ENCODE results near the gene KCTD7. TPM values are rescaled to one million over a fixed set of nuclear protein-coding genes. Genes with fewer than 3 reads are reported as not detected.
"Not testable (repeated sequence)": the region's sequence is repeated elsewhere in the genome, so short reads cannot be mapped to it uniquely, and the experiment has no call there.

KCTD7 gene
- polyA plus RNA-seq, 2 of the 4 experiments (the other 2 are of a cell fraction): 9.7 to 10.3 TPM

DNA sequence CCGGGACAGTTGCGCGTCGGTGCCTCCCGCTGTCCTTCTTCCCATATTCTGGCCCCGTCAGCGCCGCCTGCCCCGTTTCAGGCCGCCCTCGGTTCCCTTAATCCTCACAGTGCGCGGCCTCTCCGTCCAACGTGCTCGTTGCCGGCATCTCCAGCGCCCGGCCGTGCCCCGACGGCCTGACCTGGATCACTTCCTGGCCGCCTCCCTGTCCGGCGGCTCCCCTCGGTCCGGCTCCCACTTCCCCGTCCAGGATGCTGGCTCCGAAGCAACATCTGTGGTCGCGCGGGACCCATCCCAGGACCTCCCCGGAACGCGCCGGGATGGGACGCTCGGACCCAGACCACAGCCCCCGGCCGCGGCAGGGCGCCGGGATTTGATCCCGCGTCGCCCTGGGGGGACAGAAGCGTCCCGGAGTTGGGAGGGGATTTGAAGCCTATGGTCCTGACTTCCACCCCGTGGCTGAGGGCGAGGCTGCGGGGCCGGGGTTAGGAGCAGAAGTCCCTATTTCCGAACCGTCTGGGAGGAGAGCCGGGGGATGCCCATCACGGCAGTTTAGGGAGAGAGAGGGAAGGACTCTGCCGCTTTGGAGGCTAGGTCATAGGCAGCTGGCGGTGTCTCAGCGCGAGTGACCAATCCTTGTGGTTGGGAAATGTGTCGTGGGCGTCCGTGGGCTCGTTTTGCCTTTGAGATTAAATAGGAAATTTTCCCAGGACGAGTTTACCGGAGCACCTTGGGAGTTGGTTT is 53.8 kb downstream of the KCTD7 start:
- H3K27ac ChIP-seq: peak overlapping the region; percentile 95
- WGBS (ENCODE audit: missing lambda C conversion rate): 31% methylated on average over 23 of the region's 66 CpGs
- H3K4me1 ChIP-seq: peaks cover 15% of the 10 kb centered on the region; the same call in 2 of the 3 replicates
- H3K9me3 ChIP-seq: no peaks in the 10 kb centered on the region
- peak; percentile 16; the same call in 1 of the 2 replicates for TF ChIP-seq PHF8 (IDR thresholded peaks at IDR 0.05; ENCODE audit: borderline replicate concordance, low read depth)
- no peak for TF ChIP-seq TP53 (CRISPR knock-in tag; IDR thresholded peaks at IDR 0.05)
- DNase-seq (ENCODE audit: low read depth in 1 of 2, low spot score in 1 of 2): peak in 1 of 2 experiments; percentile 16
- POLR2A ChIA-PET: no interaction called here
- no peak for FAIRE-seq
- peak overlapping the region; percentile 88 for H3K4me3 ChIP-seq
- peak overlapping the region; percentile 81 for H3K4me2 ChIP-seq
- peak; percentile 70 for ATAC-seq
- CTCF ChIA-PET: interaction anchor here (1.3 to 1.8 kb wide), 2 partner anchors 12 to 18 kb away, joined by 4 to 7 read pairs; no protein-coding TSS in a partner anchor

DNA sequence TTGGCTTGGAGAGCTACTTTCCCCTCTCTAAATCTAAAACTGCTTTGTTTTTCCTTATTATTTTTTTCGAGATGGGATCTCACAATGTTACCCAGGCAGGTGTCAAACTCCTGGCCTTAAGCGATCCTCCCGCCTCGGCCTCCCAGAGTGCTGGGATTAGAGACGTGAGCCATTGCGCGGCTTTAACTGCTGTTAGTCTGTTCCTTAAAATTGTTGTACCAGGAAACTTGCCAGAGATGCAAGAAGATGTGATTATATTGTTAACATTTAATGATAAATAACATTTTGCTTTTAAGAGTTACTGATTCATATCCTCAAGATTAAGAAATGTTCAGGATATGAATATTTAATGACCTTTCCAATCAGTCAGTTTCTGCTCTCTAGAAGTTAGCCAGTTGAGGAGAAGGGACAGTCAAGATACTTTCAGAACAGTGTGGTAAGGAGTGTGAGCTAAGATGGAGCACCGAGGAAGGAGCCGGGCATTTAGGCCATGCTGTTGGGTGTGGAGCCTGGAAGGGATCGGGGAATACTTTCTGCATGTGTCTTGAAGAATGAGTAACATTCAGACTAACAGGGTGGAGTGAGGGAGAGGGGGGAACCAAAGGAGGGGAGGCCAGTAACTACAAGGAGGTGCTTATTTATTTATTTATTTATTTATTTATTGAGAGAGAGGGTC is 54.6 kb downstream of the KCTD7 start:
- Histone ChIP-seq H3K27ac (peak overlapping the region in 1 of 2 experiments; percentile 95; a peak in 2 of 6 replicates), H3K4me2 (peak overlapping the region; percentile 81), H3K4me1 (peaks cover 15% of the 10 kb centered on the region; the same call in 2 of the 3 replicates), H3K4me3 (peak overlapping the region; percentile 88)
- not testable (repeated sequence) for ATAC-seq; H3K9me3 ChIP-seq; DNase-seq (ENCODE audit: low read depth in 1 of 2, low spot score in 1 of 2); FAIRE-seq
- 84% methylated on average over 10 of the region's 10 CpGs for WGBS (ENCODE audit: missing lambda C conversion rate)
- ChIA-PET CTCF (interaction anchor here (1.3 to 1.8 kb wide), 2 partner anchors 13 to 17 kb away, joined by 4 to 7 read pairs; no protein-coding TSS in a partner anchor), POLR2A (interaction anchor here (1.1 kb wide), 1 partner anchor 29 kb away, joined by 3 read pairs; no protein-coding TSS in a partner anchor)

DNA sequence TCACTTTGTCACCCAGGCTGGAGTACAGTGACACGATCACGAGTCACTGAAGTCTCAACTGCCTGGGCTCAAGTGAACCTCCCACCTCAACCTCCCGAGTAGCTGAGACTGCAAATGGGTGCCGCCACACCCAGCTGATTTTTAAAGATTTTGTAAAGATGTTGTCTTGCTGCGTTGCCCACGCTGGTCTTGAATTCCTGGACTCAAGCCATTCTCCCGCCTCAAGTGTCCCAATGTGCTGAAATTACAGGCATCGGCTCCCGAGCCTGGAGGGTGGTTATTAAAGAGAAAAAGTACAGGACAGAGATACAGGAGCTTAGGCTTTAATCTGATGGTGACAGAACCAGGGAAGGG is 55.1 kb downstream of the KCTD7 start:
- H3K4me3 ChIP-seq: no peak overlapping the region
- H3K4me2 ChIP-seq: no peak overlapping the region; the same call in 2 of the 3 replicates
- no peak for TF ChIP-seq FOXS1 (CRISPR knock-in tag; IDR thresholded peaks at IDR 0.05)
- TF ChIP-seq, protein P1, sequence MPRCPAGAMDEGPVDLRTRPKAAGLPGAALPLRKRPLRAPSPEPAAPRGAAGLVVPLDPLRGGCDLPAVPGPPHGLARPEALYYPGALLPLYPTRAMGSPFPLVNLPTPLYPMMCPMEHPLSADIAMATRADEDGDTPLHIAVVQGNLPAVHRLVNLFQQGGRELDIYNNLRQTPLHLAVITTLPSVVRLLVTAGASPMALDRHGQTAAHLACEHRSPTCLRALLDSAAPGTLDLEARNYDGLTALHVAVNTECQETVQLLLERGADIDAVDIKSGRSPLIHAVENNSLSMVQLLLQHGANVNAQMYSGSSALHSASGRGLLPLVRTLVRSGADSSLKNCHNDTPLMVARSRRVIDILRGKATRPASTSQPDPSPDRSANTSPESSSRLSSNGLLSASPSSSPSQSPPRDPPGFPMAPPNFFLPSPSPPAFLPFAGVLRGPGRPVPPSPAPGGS (IDR thresholded peaks at IDR 0.05): no peak
- peaks cover 5% of the 10 kb centered on the region; the same call in 1 of the 3 replicates for H3K9me3 ChIP-seq
- WGBS (ENCODE audit: missing lambda C conversion rate): 87% methylated on average over 9 of the region's 9 CpGs
- POLR2A ChIA-PET: interaction anchor here (1.1 kb wide), 1 partner anchor 30 kb away, joined by 3 read pairs; no protein-coding TSS in a partner anchor
- ATAC-seq (no peak), DNase-seq (ENCODE audit: low read depth in 1 of 2, low spot score in 1 of 2) (no peak), FAIRE-seq (no peak)
- H3K4me1 ChIP-seq: peaks cover 15% of the 10 kb centered on the region; the same call in 2 of the 3 replicates
- no peak overlapping the region for H3K27ac ChIP-seq
- CTCF ChIA-PET: interaction anchor here (0.5 to 1.9 kb wide), 3 partner anchors 13 to 126 kb away, joined by 3 to 7 read pairs (median 6); no protein-coding TSS in a partner anchor

DNA sequence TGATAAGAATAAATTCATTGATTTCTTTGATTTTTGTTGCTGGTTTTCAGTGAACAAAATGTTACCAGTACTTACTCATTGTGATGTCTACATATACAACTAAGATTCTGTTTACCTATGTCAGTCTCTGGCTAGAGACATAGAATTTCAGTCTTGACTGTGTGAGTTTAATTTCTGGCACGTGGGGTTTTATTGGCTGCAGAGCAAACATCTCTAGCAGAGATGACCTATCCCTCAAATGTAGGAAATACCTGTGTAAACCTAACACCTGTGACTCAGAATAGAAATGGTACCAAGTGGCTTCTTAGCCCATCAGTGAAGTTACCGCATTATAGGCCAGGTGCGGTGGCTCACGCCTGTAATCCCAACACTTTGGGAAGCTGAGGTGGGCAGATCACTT is 57.0 kb downstream of the KCTD7 start:
- ATAC-seq; POLR2A ChIA-PET; H3K4me3 ChIP-seq; DNase-seq (ENCODE audit: low read depth in 1 of 2, low spot score in 1 of 2); FAIRE-seq; H3K27ac ChIP-seq; H3K9me3 ChIP-seq; H3K4me2 ChIP-seq: not testable (repeated sequence)
- peaks cover 12% of the 10 kb centered on the region; the same call in 2 of the 3 replicates for H3K4me1 ChIP-seq
- WGBS (ENCODE audit: missing lambda C conversion rate): 82% methylated on average over 4 of the region's 4 CpGs
- CTCF ChIA-PET: interaction anchor here (1.9 kb wide), 1 partner anchor 128 kb away, joined by 6 read pairs; no protein-coding TSS in a partner anchor

DNA sequence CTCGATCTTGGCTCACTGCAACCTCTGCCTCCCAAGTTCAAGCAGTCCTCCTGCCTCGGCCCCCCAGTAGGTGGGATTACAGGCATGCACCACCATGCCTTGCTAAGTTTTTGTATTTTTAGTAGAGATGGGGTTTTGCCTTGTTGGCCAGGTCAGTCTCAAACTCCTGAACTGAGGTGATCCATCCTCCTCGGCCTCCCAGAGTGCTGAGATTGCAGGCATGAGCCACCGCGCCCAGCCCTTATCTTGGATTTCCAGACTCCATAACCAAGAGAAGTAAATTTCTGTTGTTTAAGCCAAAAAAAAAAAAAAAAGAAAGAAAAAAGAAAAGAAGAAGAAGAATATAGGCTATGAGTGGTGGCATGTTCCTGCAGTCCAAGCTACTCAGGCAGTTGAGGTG is 58.5 kb downstream of the KCTD7 start:
- ChIA-PET CTCF (no interaction called here), POLR2A (no interaction called here)
- Histone ChIP-seq H3K27ac (no peak overlapping the region), H3K4me3 (no peak overlapping the region), H3K9me3 (peaks cover 5% of the 10 kb centered on the region; the same call in 1 of the 3 replicates), H3K4me1 (peaks cover 7% of the 10 kb centered on the region; the same call in 1 of the 3 replicates), H3K4me2 (no peak overlapping the region)
- FAIRE-seq: no peak
- no peak for ATAC-seq
- DNase-seq (ENCODE audit: low read depth in 1 of 2, low spot score in 1 of 2): no peak
- WGBS (ENCODE audit: missing lambda C conversion rate): 95% methylated on average over 5 of the region's 5 CpGs
- TF ChIP-seq, protein P2, sequence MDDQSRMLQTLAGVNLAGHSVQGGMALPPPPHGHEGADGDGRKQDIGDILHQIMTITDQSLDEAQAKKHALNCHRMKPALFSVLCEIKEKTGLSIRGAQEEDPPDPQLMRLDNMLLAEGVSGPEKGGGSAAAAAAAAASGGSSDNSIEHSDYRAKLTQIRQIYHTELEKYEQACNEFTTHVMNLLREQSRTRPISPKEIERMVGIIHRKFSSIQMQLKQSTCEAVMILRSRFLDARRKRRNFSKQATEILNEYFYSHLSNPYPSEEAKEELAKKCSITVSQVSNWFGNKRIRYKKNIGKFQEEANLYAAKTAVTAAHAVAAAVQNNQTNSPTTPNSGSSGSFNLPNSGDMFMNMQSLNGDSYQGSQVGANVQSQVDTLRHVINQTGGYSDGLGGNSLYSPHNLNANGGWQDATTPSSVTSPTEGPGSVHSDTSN (IDR thresholded peaks at IDR 0.05): no peak
- no peak for TF ChIP-seq EHMT2 (IDR thresholded peaks at IDR 0.05; ENCODE audit: low read depth)
- no peak for TF ChIP-seq BHLHE40 (IDR thresholded peaks at IDR 0.05; ENCODE audit: low read depth, low read length)
- TF ChIP-seq RAD21 (conservative IDR thresholded peaks at IDR 0.05 in 1 of 2, IDR thresholded peaks at IDR 0.05 in 1 of 2): no peak
- TF ChIP-seq JUNB (IDR thresholded peaks at IDR 0.05): no peak
- TF ChIP-seq, protein P3, sequence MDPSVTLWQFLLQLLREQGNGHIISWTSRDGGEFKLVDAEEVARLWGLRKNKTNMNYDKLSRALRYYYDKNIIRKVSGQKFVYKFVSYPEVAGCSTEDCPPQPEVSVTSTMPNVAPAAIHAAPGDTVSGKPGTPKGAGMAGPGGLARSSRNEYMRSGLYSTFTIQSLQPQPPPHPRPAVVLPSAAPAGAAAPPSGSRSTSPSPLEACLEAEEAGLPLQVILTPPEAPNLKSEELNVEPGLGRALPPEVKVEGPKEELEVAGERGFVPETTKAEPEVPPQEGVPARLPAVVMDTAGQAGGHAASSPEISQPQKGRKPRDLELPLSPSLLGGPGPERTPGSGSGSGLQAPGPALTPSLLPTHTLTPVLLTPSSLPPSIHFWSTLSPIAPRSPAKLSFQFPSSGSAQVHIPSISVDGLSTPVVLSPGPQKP (IDR thresholded peaks at IDR 0.05; ENCODE audit: low read depth, low read length): no peak
- no peak for TF ChIP-seq HDAC2 (IDR thresholded peaks at IDR 0.05)
- no peak for TF ChIP-seq HOXB13 (CRISPR knock-in tag; IDR thresholded peaks at IDR 0.05; ENCODE audit: low read depth)
- no peak for TF ChIP-seq MAZ (IDR thresholded peaks at IDR 0.05; ENCODE audit: borderline replicate concordance, low read depth, low read length)
- no peak for TF ChIP-seq GATA3 (IDR thresholded peaks at IDR 0.05; ENCODE audit: borderline replicate concordance)
- no peak for TF ChIP-seq KDM5A (IDR thresholded peaks at IDR 0.05)
- no peak for TF ChIP-seq CHD4 (IDR thresholded peaks at IDR 0.05; ENCODE audit: borderline replicate concordance)
- TF ChIP-seq RFX5 (IDR thresholded peaks at IDR 0.05): no peak
- TF ChIP-seq ESRRA (IDR thresholded peaks at IDR 0.05; ENCODE audit: borderline replicate concordance, low read length): no peak
- TF ChIP-seq ZNF302 (CRISPR knock-in tag; IDR thresholded peaks at IDR 0.05): no peak
- no peak for TF ChIP-seq NPAS2 (CRISPR knock-in tag; IDR thresholded peaks at IDR 0.05; ENCODE audit: borderline replicate concordance)
